A549 (cell line): ENCODE data around the gene SIGLEC8.

ENCODE experiments used
- CBX8 ChIP-seq: fragments of 200-600 bp; sonication (generic); IDR thresholded peaks from 2 replicates; pipeline ENCODE4 v1.6.1; 2016
- POLR2A ChIP-seq: IDR thresholded peaks from 2 replicates; pipeline ENCODE4 v1.6.1; 2012; ENCODE audit warnings: mild to moderate bottlenecking, low read length

DNA sequence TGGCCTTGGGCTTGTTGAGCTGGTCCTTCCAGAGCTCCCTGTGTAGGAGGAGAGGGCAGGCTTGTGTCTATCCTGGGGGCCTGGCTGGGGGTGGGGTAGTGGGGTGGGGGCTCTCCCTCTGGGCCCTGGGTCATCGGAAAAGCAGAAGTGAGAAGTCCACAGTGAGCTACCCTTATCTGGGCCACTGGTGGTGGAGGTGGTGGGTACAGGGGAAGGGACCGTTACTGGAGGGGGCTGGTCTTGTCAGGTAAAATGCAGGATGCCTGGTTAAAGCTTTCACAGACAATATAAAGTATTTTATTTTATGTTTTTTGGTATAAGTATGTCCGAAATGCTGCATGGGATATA, 40.5 kb downstream of the SIGLEC8 start:
- TF ChIP-seq CBX8 (no peak), POLR2A (no peak)
